ENCODE data around the gene DEXI. TPM values are rescaled to one million over a fixed set of nuclear protein-coding genes. Genes with fewer than 3 reads are reported as not detected.

The DEXI gene
- total and polyA plus RNA-seq, 7 donors, result 71.9 to 122 (median 95.1) TPM

DNA sequence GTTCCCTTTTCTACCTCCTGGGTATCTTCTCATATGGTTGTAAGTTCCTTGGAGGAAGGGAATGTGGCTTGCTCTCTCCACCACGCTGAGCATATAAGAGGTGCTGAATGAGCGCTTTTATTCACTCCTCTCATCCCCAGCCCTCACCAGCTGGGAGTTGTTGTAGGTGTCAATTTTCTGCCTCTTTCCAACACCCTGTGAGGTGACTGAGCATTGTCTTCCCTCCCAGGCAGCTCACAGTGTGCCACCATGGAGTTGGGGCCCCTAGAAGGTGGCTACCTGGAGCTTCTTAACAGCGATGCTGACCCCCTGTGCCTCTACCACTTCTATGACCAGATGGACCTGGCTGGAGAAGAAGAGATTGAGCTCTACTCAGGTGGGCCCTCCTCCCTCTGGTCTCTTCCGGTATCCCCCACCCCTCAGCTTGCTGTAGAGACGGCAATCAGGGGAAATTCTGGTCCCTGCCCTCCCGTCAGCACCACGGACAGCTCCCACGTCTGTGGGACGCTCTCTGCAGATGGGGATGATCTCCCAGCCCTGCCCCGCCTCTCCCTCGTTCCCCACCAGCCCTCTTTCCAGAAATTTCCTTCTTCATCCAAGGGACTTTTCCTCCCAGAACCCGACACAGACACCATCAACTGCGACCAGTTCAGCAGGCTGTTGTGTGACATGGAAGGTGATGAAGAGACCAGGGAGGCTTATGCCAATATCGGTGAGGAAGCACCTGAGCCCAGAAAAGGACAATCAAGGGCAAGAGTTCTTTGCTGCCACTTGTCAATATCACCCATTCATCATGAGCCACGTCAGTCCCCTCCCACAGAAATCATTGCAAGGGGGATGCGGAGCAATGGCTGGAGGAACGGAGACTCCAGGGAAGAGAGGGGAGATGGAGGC is 47.0 kb downstream of the DEXI start:
- 35 to 42% (median 38%) methylated on average over 17 of the region's 17 CpGs for WGBS, 3 donors
- ATAC-seq (no peak), DNase-seq (peak; percentile 54 to 62)
- Histone ChIP-seq H3K4me3 (no peak overlapping the region), H3K27ac (no peak overlapping the region), H3K27me3 (ENCODE audit: insufficient read depth in 3 of 3, low read length in 2 of 3) (no peaks in the 10 kb centered on the region), H3K36me3 (ENCODE audit: insufficient read depth in 1 of 2, low read depth in 1 of 2) (peaks cover 0 to 3% of the 10 kb centered on the region in 2 donors), H3K4me1 (no peaks in the 10 kb centered on the region), H3K9me3 (no peaks in the 10 kb centered on the region)
- intact Hi-C loops (cut with DNase I), result no loop called here
- TF ChIP-seq, protein P1, sequence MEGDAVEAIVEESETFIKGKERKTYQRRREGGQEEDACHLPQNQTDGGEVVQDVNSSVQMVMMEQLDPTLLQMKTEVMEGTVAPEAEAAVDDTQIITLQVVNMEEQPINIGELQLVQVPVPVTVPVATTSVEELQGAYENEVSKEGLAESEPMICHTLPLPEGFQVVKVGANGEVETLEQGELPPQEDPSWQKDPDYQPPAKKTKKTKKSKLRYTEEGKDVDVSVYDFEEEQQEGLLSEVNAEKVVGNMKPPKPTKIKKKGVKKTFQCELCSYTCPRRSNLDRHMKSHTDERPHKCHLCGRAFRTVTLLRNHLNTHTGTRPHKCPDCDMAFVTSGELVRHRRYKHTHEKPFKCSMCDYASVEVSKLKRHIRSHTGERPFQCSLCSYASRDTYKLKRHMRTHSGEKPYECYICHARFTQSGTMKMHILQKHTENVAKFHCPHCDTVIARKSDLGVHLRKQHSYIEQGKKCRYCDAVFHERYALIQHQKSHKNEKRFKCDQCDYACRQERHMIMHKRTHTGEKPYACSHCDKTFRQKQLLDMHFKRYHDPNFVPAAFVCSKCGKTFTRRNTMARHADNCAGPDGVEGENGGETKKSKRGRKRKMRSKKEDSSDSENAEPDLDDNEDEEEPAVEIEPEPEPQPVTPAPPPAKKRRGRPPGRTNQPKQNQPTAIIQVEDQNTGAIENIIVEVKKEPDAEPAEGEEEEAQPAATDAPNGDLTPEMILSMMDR (IDR thresholded peaks at IDR 0.05), result no peak

DNA sequence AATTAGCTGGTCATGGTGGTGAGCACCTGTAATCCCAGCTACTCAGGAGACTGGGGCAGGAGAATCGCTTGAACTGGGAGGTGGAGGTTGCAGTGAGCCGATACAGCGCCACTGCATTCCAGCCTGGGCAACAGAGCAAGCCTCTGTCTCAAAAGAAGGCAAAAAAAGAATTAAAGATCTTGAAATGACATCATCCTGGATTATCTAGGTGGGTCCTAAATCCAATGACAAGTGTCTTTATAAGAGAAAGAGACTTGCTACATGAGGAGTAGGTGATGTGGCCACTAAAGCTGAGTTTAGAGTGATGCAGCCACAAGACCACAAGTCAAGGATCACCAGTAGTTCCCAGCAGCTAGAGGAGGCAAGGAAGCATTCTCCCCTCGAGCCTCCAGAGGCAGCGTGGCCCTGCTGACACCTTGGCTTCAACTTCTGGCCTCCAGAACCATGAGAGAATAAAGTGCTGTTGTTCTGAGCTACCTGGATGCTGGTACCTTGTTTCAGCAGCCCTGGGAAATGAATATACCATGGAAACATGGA is 49.4 kb downstream of the DEXI start:
- ATAC-seq (no peak), DNase-seq (no peak)
- Histone ChIP-seq H3K27me3 (ENCODE audit: insufficient read depth in 3 of 3, low read length in 2 of 3) (no peaks in the 10 kb centered on the region), H3K4me3 (no peak overlapping the region), H3K9me3 (no peaks in the 10 kb centered on the region), H3K27ac (no peak overlapping the region), H3K4me1 (no peaks in the 10 kb centered on the region), H3K36me3 (ENCODE audit: insufficient read depth in 1 of 2, low read depth in 1 of 2) (no peaks in the 10 kb centered on the region)
- WGBS, 3 donors, result 80 to 84% (median 83%) methylated on average over 5 of the region's 5 CpGs
- TF ChIP-seq, protein P1 (IDR thresholded peaks at IDR 0.05), result no peak
- intact Hi-C loops (cut with DNase I), result no loop called here

DNA sequence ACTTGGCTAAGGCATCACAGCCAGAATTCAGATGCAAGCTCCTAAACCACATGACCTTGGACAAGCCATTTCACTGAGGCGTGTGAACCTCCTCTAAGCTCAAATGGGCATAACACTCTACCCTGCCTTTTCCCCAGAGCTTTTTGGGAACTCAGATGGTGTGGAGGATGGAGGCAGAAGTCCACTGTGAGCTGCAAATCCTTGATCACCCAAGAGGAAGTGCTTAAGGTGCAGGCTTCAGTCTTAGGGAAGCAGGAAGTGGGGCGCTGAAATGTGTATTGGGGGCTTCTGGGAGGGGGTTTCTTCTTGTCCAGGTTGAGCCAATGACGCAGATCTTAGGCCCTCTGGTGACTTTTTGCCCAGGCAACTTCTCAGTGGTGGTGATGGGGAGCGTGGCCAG is 52.4 kb downstream of the DEXI start:
- intact Hi-C loops (cut with DNase I), result no loop called here
- H3K27ac ChIP-seq, result no peak overlapping the region
- DNase-seq (no peak), ATAC-seq (no peak)
- TF ChIP-seq, protein P1 (IDR thresholded peaks at IDR 0.05), result no peak
- no peaks in the 10 kb centered on the region for H3K9me3 ChIP-seq
- no peaks in the 10 kb centered on the region for H3K27me3 ChIP-seq (ENCODE audit: insufficient read depth in 3 of 3, low read length in 2 of 3)
- 76 to 91% (median 82%) methylated on average over 4 of the region's 4 CpGs for WGBS, 3 donors
- H3K4me1 ChIP-seq, result peaks cover 10% of the 10 kb centered on the region
- no peaks in the 10 kb centered on the region for H3K36me3 ChIP-seq (ENCODE audit: insufficient read depth in 1 of 2, low read depth in 1 of 2)
- no peak overlapping the region for H3K4me3 ChIP-seq

DNA sequence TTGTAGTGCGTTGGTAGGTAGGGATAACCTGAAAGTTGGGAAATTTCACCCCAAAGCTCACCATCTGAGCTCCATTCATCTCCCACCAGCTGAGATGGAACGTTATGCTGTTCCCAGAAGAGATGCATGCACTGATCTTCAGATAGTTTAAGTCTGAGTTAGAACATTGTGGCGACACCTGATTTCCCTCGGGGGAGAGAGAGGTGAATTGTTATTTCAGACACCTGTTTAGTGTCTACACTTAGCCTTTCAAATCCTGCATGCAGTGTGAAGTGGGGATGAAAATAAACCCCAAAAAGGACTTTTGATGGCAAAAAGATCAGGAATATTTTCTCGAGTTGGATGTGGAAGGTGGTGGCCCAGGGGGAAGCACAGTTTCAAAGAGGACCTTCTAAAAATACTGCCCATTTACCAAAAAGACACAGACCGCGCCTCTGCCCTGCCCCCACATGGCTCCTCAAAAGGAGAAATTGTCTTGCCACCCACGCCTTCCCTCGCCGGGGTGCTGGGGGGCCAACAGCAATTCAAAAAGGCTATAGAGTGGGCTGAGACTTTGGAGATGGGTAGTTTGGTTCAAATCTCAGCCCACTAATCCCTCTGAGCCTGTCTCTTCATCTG is 53.8 kb downstream of the DEXI start:
- H3K27me3 ChIP-seq (ENCODE audit: insufficient read depth in 3 of 3, low read length in 2 of 3), result no peaks in the 10 kb centered on the region
- H3K4me1 ChIP-seq, result peaks cover 17% of the 10 kb centered on the region
- intact Hi-C loops (cut with DNase I), result no loop called here
- TF ChIP-seq, protein P1 (IDR thresholded peaks at IDR 0.05), result no peak
- H3K36me3 ChIP-seq (ENCODE audit: insufficient read depth in 1 of 2, low read depth in 1 of 2), result no peaks in the 10 kb centered on the region
- DNase-seq (no peak), ATAC-seq (no peak)
- no peak overlapping the region for H3K27ac ChIP-seq
- H3K9me3 ChIP-seq, result no peaks in the 10 kb centered on the region
- WGBS, 3 donors, result 68 to 76% (median 69%) methylated on average over 10 of the region's 10 CpGs
- no peak overlapping the region for H3K4me3 ChIP-seq

Data from psoas muscle (tissue), 8 donors.